Type B pancreatic cell (in vitro differentiated cells): Measurements from ENCODE around the gene ACVR1C. TPM values are rescaled to one million over a fixed set of nuclear protein-coding genes. Genes with fewer than 3 reads are reported as not detected.
"Not testable (repeated sequence)": the region's sequence is repeated elsewhere in the genome, so short reads cannot be mapped to it uniquely, and the experiment has no call there.

Source experiments
- DNase-seq: peaks from one replicate; pipeline ENCODE4 v3.0.0; 2021; ENCODE audit warnings: mixed read lengths; ENCODE audit not compliant: unreplicated experiment; ENCODE audit errors: extremely low spot score
- H3K27ac Mint-ChIP-seq: 2 replicates; pipeline ENCODE4 v1.8.0; 2021; ENCODE audit warnings: mild to moderate bottlenecking, mixed read lengths
- H3K27me3 Mint-ChIP-seq: 2 replicates; pipeline ENCODE4 v1.8.0; 2021; ENCODE audit warnings: mixed read lengths
- H3K36me3 Mint-ChIP-seq: 2 replicates; pipeline ENCODE4 v1.8.0; 2021; ENCODE audit warnings: mixed read lengths
- H3K4me1 Mint-ChIP-seq: one replicate; pipeline ENCODE4 v1.8.0; 2021; ENCODE audit warnings: mixed read lengths; ENCODE audit not compliant: unreplicated experiment
- H3K4me3 Mint-ChIP-seq: 2 replicates; pipeline ENCODE4 v1.8.0; 2021; ENCODE audit warnings: mild to moderate bottlenecking, mixed read lengths
- H3K9me3 Mint-ChIP-seq: 2 replicates; pipeline ENCODE4 v1.8.0; 2021; ENCODE audit warnings: mixed read lengths
- CTCF ChIP-seq: fragments of 200-600 bp; sonication (generic); conservative IDR thresholded peaks from 2 replicates; pipeline ENCODE4 v1.5.0; 2021; ENCODE audit warnings: antibody characterized with exemption, mild to moderate bottlenecking
- total RNA-seq: library from RNA; stranded (reverse); gene quantifications from 2 replicates; pipeline ENCODE4 v1.2.1, GENCODE V29; 2021; ENCODE audit warnings: low replicate concordance

The ACVR1C gene
- total RNA-seq, 1 donor from 2014 or later: 17.1 TPM

GRCh38 chr2:157587576-157587975, 41.1 kb downstream of the ACVR1C start:
- TF ChIP-seq CTCF: no peak
- Mint-ChIP-seq H3K4me3 (no peak overlapping the region), H3K27me3 (peaks cover 4% of the 10 kb centered on the region), H3K36me3 (no peaks in the 10 kb centered on the region), H3K9me3 (no peaks in the 10 kb centered on the region), H3K27ac (no peak overlapping the region), H3K4me1 (no peaks in the 10 kb centered on the region)
- no peak for DNase-seq

DNA sequence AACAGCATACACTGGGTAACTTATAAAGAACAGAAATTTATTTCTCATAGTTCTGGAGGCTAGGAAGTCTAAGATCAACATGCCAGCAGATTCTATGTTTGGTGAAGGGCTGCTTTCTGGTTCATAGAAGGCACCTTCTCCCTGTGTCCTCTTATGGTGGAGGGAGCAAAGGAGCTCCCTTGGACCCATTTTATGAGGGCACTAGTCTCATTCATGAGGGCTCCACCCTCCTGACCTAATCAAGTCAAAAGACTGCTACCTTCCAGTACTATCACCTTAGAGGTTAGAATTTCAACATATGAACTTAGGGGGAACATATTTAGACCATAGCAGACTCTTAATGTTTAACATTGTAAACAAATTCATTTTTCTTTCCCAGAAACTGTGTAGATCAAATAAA, 54.5 kb downstream of the ACVR1C start:
- Mint-ChIP-seq H3K27me3 (no peaks in the 10 kb centered on the region), H3K4me1 (no peaks in the 10 kb centered on the region), H3K9me3 (no peaks in the 10 kb centered on the region), H3K27ac (no peak overlapping the region), H3K4me3 (no peak overlapping the region), H3K36me3 (no peaks in the 10 kb centered on the region)
- no peak for DNase-seq
- TF ChIP-seq CTCF: no peak

DNA sequence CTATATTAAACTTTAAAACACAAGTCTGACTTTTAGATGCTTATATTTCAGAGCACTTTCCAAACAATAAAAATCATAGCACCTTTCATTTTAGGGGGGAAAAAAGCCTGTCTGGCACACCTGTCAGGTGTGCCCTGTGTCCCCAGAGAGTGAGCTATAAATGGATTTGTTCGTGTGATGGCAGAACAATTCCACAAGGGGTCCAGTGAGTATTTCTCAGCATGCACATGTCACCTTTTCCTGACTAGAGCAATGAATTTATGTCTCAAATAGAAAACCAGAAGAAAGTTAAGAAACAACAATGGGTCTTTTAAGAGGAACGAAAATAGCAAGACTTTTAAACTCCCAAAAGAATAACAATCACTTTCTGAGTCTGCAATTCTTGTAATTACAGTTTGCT, 55.9 kb downstream of the ACVR1C start:
- H3K27ac Mint-ChIP-seq: no peak overlapping the region
- TF ChIP-seq CTCF: peak; percentile 67
- DNase-seq: no peak
- H3K36me3 Mint-ChIP-seq: no peaks in the 10 kb centered on the region
- H3K9me3 Mint-ChIP-seq: no peaks in the 10 kb centered on the region
- H3K4me3 Mint-ChIP-seq: no peak overlapping the region
- H3K4me1 Mint-ChIP-seq: no peaks in the 10 kb centered on the region
- H3K27me3 Mint-ChIP-seq: no peaks in the 10 kb centered on the region

DNA sequence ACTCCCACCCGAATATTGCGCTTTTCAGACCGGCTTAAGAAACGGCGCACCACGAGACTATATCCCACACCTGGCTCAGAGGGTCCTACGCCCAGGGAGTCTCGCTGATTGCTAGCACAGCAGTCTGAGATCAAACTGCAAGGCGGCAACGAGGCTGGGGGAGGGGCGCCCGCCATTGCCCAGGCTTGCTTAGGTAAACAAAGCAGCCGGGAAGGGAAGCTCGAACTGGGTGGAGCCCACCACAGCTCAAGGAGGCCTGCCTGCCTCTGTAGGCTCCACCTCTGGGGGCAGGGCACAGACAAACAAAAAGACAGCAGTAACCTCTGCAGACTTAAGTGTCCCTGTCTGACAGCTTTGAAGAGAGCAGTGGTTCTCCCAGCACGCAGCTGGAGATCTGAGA, 62.0 kb downstream of the ACVR1C start:
- H3K9me3 Mint-ChIP-seq, H3K4me3 Mint-ChIP-seq, DNase-seq, H3K27me3 Mint-ChIP-seq, H3K36me3 Mint-ChIP-seq, H3K27ac Mint-ChIP-seq, H3K4me1 Mint-ChIP-seq: not testable (repeated sequence)

DNA sequence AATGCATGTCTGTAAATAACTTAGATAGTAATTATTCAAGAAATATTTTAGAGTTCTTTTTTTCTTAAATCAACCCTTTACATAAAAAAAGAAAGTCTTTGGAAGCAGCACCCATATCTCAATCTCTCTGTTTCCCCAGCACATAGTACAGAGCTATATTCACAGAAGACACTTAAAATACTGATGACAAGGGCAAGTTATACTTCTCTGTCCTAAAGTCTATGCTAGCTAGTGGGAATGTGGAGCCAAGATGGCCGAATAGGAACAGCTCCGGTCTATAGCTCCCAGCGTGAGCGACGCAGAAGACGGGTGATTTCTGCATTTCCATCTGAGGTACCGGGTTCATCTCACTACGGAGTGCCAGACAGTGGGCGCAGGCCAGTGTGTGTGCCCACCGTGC, 62.6 kb downstream of the ACVR1C start:
- DNase-seq, H3K9me3 Mint-ChIP-seq, H3K27me3 Mint-ChIP-seq, H3K4me3 Mint-ChIP-seq, H3K27ac Mint-ChIP-seq, H3K36me3 Mint-ChIP-seq, H3K4me1 Mint-ChIP-seq: not testable (repeated sequence)

- H3K4me1 Mint-ChIP-seq: no peaks in the 10 kb centered on the region
- H3K9me3 Mint-ChIP-seq: no peaks in the 10 kb centered on the region
- H3K4me3 Mint-ChIP-seq: no peak overlapping the region
These were observed 63.1 kb downstream of the ACVR1C start for GRCh38 chr2:157565550-157565949.

More at GRCh38 chr2:157565550-157565949, 63.1 kb downstream of the ACVR1C start:
- no peak for TF ChIP-seq CTCF
- no peak for DNase-seq
- H3K36me3 Mint-ChIP-seq: no peaks in the 10 kb centered on the region
- no peaks in the 10 kb centered on the region for H3K27me3 Mint-ChIP-seq
- H3K27ac Mint-ChIP-seq: no peak overlapping the region
